Mucosa of gallbladder (tissue), 1 donor: ENCODE measurements around the gene FXYD3. TPM values are rescaled to one million over a fixed set of nuclear protein-coding genes. Genes with fewer than 3 reads are reported as not detected.
"Not testable (repeated sequence)": the region's sequence is repeated elsewhere in the genome, so short reads cannot be mapped to it uniquely, and the experiment has no call there.

Source experiments
- DNase-seq: peaks from one replicate; pipeline ENCODE4 v3.0.0-alpha.2; 2020; ENCODE audit warnings: low spot score
- total RNA-seq: library from RNA; stranded (reverse); gene quantifications from one replicate; pipeline ENCODE4 v1.2.1, GENCODE V29; 2021
- donor health status: DM: no; HTN: no; CAD: no.

The FXYD3 gene
- total RNA-seq, 1 donor from 2014 or later = 139 TPM

DNA sequence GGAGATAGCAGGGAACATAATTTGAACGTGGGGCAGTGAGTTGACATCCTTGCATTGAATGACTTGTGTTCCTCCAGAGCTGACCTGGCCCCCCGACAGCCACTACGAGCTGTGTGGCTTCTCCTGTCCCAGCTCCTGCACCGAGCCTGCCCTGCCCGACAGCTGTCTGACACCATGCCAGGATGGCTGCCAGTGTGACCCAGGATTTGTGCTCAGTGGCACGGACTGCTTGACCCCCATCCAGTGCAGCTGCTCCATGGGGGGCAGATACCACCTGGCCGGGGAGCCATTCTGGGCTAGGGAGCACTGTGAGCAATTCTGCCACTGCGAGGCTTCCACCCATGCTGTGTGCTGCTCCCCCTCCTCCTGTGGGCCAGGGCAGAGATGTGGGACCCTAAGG lies 29.2 kb upstream of the FXYD3 start:
- DNase-seq = no peak

DNA sequence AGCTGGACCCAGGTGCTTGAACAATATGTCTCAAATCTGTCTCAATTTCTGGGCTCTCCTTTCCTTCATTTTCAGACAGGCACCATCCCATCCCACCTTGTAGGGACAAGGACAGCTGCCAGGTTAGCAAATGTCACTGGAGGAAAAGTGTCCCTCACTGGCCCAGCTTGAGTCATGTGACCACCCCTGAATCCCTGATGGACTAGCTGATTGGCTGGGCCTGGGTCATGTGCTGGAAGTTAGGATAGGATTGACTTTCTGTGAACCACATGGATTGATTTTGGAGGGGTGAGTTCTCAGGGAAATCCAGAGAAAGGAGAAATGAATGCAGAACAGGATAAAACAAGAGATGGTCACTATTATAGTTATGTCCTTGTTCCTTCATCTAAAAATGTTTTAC lies 28.2 kb upstream of the FXYD3 start:
- no peak for DNase-seq

DNA sequence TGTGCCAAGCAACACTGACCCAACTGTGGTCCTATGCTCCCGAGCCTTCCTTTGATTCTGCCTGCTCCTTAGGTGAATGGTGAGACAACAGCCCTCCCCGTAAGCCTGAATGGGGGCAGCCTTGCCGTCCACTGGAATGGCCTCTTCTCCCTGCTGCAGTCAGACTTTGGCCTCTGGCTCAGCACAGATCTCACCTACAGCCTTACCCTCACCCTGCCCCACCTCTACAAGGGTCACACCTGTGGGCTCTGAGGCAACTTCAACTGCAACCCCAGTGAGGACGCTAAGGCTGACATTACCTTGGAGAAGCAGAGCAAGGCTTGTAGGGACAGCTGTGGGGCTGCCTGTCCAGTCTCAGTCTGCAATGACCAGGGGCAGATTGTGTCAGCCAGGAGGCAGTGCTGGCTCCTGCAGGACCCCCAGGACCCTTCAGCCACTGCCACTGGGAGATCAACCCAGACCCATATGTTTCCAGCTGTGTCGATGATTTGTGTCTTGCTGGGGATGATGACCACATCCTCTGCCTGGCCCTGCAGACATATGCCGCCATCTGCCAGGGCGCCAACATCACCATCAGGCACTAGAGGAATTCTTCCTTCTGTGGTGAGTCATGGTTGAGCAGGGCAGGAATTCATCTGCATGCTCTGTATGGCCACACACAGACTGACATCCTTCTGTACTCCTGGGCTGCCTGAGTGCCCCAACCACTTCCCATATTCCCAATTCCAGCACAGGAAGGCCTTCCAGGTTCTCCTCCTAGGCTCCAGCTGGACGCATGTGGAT lies 27.3 kb upstream of the FXYD3 start:
- DNase-seq = peak; percentile 18

GRCh38 chr19:35089554-35089953 lies 26.1 kb upstream of the FXYD3 start:
- DNase-seq = no peak

GRCh38 chr19:35090160-35090505 lies 25.5 kb upstream of the FXYD3 start:
- DNase-seq = no peak

- peak; percentile 51 for DNase-seq
Measured at GRCh38 chr19:35090506-35091214, 25.0 kb upstream of the FXYD3 start.

DNA sequence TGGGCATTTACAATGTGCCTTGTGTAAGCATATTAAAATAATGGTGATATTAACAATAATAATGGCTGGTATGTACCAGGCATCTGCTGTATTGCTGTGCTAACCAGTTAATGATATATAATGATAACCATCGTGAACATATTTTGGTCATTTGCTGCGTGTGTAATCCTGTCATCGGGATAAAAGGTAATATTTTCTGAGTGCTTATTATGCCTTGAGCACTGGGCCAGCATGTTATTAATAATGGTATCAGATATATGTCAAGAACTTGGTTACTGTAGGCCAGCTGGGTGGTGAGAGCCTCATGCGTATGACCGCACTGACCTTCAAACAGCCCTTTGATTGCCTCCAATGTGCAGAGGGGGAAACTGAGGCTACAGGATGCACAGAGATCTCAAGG lies 22.2 kb upstream of the FXYD3 start:
- no peak for DNase-seq

DNA sequence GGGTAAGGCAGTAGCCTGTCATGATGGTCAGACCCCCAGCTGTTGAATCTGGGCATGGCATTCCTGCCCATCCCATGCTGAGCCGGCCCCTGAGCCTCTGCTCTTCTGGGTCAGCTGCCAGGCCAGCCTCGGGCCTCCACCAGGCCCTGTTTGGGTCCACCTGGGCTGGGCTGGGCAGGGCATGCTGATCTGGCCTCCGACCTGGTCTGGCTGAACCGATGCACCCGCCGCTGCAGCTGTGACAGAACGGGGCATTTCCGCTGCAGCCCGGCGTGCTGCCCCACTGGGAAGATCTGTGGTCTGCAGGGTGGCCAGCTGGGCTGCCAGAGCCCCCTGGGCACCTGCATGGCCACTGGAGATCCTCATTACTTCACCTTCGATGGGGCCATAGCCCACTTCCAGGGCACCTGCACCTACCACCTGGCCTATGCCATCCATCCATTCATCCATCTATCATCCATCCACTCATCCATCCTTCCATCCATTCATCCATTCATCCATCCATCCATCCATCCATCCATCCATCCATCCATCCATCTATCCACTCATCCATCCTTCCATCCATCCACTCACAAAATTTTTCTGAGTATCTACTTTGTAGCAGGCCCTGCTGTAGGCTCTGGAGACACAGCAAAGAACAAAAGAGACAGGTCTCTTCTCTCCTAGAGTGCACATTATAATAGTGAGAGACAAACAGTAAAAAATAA lies 21.5 kb upstream of the FXYD3 start:
- no peak for DNase-seq

DNA sequence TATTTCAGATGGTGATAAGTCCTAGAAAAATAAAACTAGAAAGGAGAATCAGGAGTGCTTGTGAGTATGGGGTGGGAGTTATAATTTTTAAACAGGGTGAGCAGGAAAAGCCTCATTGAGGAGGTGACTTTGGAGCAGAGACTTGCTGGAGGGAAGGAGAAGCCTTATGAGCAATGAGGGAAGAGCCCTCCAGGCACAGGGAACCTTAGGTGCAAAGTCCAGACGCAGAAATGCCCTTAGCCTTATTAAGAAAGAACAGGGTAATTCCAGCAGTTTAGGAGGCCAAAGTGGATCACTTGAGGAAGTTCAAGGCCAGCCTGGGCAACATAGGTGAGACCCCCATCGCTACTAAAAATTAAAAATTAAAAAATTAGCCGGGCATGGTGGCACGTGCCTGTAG lies 21.0 kb upstream of the FXYD3 start:
- DNase-seq = no peak

DNA sequence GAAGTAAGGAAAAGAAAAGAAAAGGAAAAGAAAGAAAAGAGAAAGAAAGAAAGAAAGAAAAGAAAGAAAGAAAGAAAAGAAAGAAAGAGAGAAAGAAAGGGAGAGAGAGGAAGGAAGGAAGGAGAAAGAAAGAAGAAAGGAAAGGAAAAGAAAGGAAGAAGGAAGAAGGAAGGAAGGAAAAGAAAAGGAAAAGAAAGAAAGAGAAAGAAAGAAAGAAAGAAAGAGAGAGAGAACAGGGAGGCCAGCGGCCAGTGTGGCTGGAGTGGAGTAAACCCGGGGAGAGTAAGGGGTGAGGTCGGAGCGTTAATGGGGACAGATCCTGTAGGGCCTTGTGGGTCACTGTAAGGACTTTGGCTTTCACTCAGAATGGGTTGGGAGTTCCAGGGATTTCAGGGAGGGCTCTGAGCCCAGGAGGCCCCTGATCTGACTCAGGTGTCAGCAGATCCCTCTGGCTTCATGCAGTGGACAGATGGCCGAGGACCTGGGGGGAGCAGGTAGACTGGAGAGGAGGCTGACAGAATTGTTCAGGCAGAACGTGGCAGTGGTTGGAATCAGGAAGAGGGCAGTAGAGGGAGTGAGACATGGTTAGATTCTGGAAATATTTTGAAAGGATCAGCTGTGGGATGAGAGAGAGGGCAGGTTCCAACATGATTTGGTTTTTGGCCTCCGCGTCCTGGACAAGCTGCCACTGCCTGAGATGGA lies 19.8 kb upstream of the FXYD3 start:
- no peak for DNase-seq

DNA sequence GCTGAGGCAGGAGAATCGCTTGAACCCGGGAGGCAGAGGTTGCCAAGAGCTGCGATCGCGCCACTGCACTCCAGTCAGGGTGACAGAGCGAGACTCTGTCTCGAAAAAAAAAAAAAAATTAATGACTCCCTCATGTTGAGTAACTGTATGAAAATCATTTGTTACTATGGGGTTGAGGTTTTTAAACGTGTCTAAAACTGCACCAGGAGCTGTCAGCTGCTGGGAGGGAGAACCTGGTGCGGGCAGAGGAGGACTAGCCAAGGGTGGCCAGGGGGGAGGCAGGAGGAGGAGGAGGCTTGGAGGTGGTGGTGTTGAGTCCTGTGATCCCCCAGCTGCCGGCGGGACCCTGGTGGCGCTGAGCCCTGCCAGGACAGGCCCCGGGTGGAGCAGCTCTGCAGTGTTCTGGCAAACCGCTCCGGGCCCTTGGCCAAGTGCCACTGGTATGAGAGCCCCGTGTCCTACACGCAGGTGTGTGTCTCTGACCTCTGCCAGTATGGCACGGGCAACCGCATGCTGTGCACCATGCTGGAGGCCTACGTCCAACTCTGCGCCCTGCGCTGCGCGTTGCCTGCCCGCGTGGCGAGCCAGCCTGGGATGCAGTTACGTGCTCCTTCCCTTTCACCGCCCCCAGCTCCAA lies 17.1 kb upstream of the FXYD3 start:
- no peak for DNase-seq

GRCh38 chr19:35099155-35099896 lies 16.3 kb upstream of the FXYD3 start:
- no peak for DNase-seq

DNA sequence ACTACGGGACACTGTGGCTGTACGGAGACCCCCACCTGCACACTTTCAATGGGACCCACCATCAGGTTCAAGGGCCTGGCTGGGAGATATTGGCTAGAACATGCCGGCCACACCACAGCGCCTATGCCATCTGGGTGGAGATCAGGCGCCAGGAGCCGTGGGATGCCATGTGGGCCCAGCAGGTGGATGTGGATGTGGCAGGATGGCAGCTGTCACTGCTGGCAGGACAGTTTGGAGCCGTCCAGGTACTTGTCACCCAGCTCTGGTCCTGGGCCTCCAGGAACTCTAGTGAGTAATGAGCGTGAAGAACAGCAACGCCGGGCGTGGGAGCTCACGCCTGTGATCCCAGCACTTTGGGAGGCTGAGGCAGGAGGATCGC lies 15.7 kb upstream of the FXYD3 start:
- no peak for DNase-seq

DNA sequence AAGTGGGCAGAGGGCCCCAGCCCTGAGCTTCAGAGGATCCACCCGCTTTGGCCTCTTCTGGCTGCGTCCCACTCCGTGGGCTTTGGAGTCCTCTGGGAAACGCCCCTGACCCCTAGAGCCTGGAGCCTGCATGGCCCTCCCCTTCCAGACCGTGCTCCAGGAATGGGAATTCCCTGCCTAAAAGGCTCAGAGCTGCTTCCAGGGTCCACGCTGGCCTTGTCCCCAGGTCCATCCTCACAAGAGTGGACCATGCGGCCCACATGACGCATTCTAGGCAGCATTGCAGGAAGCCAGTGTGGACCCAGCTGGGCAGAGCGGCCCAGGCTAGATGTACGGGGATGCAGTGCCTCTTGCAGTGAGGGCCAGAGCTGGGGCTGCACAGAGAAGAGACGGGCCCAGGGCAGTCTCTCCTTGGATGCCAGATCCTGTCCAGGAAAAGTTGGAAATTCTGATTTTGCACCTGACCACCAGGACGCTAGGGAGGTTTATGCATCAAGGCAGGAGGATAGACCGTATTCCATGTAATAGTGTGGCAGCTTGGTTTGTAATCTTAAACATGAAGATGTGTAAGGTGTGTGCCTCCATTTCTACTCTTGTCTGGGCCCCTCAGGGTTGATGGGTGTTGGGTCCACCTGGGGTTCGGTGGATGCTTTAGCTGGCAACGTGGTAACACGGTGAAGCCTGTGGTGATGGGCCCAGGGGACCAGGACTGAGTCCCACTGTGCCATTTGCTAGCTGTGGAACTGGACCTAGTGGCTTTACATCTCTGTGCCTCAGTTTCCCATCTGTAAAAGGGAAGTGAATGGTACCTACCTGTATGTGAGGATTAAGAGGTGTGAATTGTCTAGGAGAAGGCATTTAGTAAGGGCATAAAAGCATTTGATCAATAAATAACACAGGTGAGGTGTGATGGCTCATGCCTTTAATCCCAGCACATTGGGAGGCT lies 14.8 kb upstream of the FXYD3 start:
- DNase-seq = no peak

GRCh38 chr19:35101949-35102348 lies 13.7 kb upstream of the FXYD3 start:
- not testable (repeated sequence) for DNase-seq

- DNase-seq = not testable (repeated sequence)
Measured at GRCh38 chr19:35103614-35104013, 12.0 kb upstream of the FXYD3 start.

DNA sequence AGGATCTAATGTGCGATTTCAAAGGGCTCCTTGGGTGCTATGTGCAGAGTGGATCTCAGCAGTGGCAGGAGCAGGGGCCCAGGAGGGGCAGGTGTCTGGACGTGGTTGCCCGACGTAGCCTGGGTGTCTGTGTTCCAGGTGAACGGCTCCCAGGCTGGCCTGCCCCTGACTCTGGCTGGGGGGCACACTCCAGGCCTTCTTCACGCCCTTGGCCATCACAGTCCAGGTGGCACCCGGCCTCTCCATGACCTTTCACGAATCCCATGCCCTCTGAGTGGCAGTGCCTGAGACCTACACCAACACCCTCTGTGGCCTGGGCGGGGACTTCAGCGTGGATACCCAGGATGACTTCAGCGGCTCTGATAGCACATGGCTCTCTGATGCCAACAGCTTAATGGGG lies 11.3 kb upstream of the FXYD3 start:
- no peak for DNase-seq

- no peak for DNase-seq
Measured at GRCh38 chr19:35105047-35105410, 10.6 kb upstream of the FXYD3 start.

GRCh38 chr19:35105411-35106290 lies 10.0 kb upstream of the FXYD3 start:
- no peak for DNase-seq
